Left lung (tissue), 14 donors: ENCODE data around the gene CD28. TPM values are rescaled to one million over a fixed set of nuclear protein-coding genes. Genes with fewer than 3 reads are reported as not detected.

ENCODE experiments used
- ATAC-seq: fragments of 200-7000 bp; cut with Tn5 transposase; one replicate; pipeline ENCODE4 v1.9.1; 2020; ENCODE audit warnings: moderate library complexity
- DNase-seq, 4 donors: peaks; one replicate each; pipeline ENCODE4 v3.0.0-alpha.2; 2013 to 2020
- H3K27ac ChIP-seq, 2 donors: fragments of 200-600 bp; sonication (generic) in 1 of 2; one replicate each; pipeline versions ENCODE4 v1.5.0 to v1.8.0; 2020 to 2021
- H3K27me3 ChIP-seq, 2 donors: fragments of 200-600 bp; sonication (generic) in 1 of 2; one replicate each; pipeline versions ENCODE4 v1.5.0 to v1.8.0; 2020 to 2021
- H3K36me3 ChIP-seq, 2 donors: fragments of 200-600 bp; sonication (generic) in 1 of 2; one replicate each; pipeline versions ENCODE4 v1.5.0 to v1.8.0; 2020 to 2021
- H3K4me1 ChIP-seq, 2 donors: fragments of 200-600 bp; one replicate each; pipeline ENCODE4 v1.8.0; 2021
- H3K4me3 ChIP-seq, 2 donors: fragments of 200-600 bp; sonication (generic) in 1 of 2; one replicate each; pipeline versions ENCODE4 v1.5.0 to v1.8.0; 2020 to 2021; ENCODE audit warnings: mild to moderate bottlenecking in 1 of 2
- H3K9me3 ChIP-seq, 2 donors: fragments of 200-600 bp; sonication (generic) in 1 of 2; one replicate each; pipeline versions ENCODE4 v1.5.0 to v1.8.0; 2020 to 2021
- CTCF ChIP-seq, 2 donors: fragments of 200-600 bp; sonication (generic) in 1 of 2; IDR thresholded peaks; one replicate each; pipeline versions ENCODE4 v1.5.0 to v1.8.0; 2021; ENCODE audit warnings: antibody characterized with exemption in 2 of 2
- intact Hi-C, 2 donors: fragments of 100-400 bp; cut with DNase I; formaldehyde crosslinking; loops; one replicate each; pipeline versions ENCODE4 v1.11.2 to v1.14.2; 2022
- long read RNA-seq, 12 donors: library from polyadenylated mRNA in 2 of 12; unstranded in 2 of 12; transcript quantifications; one replicate each; pipeline ENCODE4 v2.0.0 and lab custom pipeline, GENCODE V29; 2019 to 2026
- polyA plus RNA-seq, 6 donors: library from polyadenylated mRNA; unstranded; fragments of 120-200 nt; gene quantifications; one replicate each; pipeline ENCODE4 v1.2.1, GENCODE V29; 2013; ENCODE audit not compliant: insufficient read length in 6 of 6
- total RNA-seq, 2 donors: library from RNA; stranded (reverse); fragmentation: NEBNext Ultra II Directional; extraction: Animal tissue kit (Norgen Biotek cat#: 25700); gene quantifications; one replicate each; pipeline ENCODE4 v1.2.1, GENCODE V29; 2021
- donor health status: DM: no; HTN: yes; CAD: no.
- donor health status: DM: no; HTN: no; CAD: no.

Gene CD28
- total RNA-seq = 1 to 10 TPM; 1.3 to 2.4 TPM
- 1 to 10 TPM; 2.1 to 4.6 (median 2.4) TPM for polyA plus RNA-seq
- long read RNA-seq, donor 1 = 0 reads
- long read RNA-seq, donor 2, full-length matches to known transcripts = 1 of 1 reads
- long read RNA-seq, donor 2, partial matches to known transcripts = 0 of 1 reads
- long read RNA-seq, donor 2, other reads (novel, unspliced or antisense) = 0 of 1 reads
- long read RNA-seq, donor 3, full-length matches to known transcripts = 1 of 1 reads
- long read RNA-seq, donor 3, partial matches to known transcripts = 0 of 1 reads
- long read RNA-seq, donor 3, other reads (novel, unspliced or antisense) = 0 of 1 reads
- long read RNA-seq, donor 4, partial matches to known transcripts = 0 of 1 reads
- long read RNA-seq, donor 4, other reads (novel, unspliced or antisense) = 1 of 1 reads
- long read RNA-seq, donor 5, full-length matches to known transcripts = 1 of 1 reads
- long read RNA-seq, donor 5, partial matches to known transcripts = 0 of 1 reads
- long read RNA-seq, donor 5, other reads (novel, unspliced or antisense) = 0 of 1 reads
- long read RNA-seq, donor 6, full-length matches to known transcripts = 3 of 3 reads
- long read RNA-seq, donor 6, partial matches to known transcripts = 0 of 3 reads
- long read RNA-seq, donor 6, other reads (novel, unspliced or antisense) = 0 of 3 reads
- long read RNA-seq, donor 7 = 0 reads
- long read RNA-seq, donor 8, full-length matches to known transcripts = 1 of 1 reads
- long read RNA-seq, donor 8, partial matches to known transcripts = 0 of 1 reads
- long read RNA-seq, donor 8, other reads (novel, unspliced or antisense) = 0 of 1 reads
- long read RNA-seq, donor 9 = 0 reads
- long read RNA-seq, donor 10, full-length matches to known transcripts = 1 of 1 reads
- long read RNA-seq, donor 10, partial matches to known transcripts = 0 of 1 reads
- long read RNA-seq, donor 10, other reads (novel, unspliced or antisense) = 0 of 1 reads
- long read RNA-seq, donor 11 = 0 reads
- long read RNA-seq, donor 12 = 0 reads

- H3K27ac ChIP-seq = no peak within 1 kb of the TSS
- TF ChIP-seq CTCF (IDR thresholded peaks at IDR 0.05) = no peak
- no peaks in the 10 kb centered on the region for H3K4me1 ChIP-seq
- intact Hi-C loops = no loop called here
- H3K9me3 ChIP-seq = peaks cover 0 to 5% of the 10 kb centered on the region in 2 donors
- H3K27me3 ChIP-seq = no peaks in the 10 kb centered on the region
- ATAC-seq (peak; percentile 59), DNase-seq (peak in 1 of 4 donors; percentile 61)
- H3K4me3 ChIP-seq = peak within 1 kb of the TSS in 1 of 2 donors; percentile 2
- no peaks in the 10 kb centered on the region for H3K36me3 ChIP-seq
Measured at GRCh38 chr2:203706403-203706802, at the start of gene CD28. CD28 (plus strand) TSS chr2:203706639; CDS start chr2:203706697, 58 bp downstream.

- ATAC-seq (no peak), DNase-seq (no peak)
- no peak for TF ChIP-seq CTCF (IDR thresholded peaks at IDR 0.05)
- Histone ChIP-seq H3K4me1 (peaks cover 11 to 42% of the 10 kb centered on the region in 2 donors), H3K9me3 (no peaks in the 10 kb centered on the region), H3K4me3 (no peak overlapping the region), H3K27me3 (no peaks in the 10 kb centered on the region), H3K36me3 (no peaks in the 10 kb centered on the region), H3K27ac (peak overlapping the region in 1 of 2 donors; percentile 23)
- intact Hi-C loops = no loop called here
Measured at GRCh38 chr2:203659331-203660049, 46.9 kb upstream of the CD28 start.

- intact Hi-C loops = no loop called here
- TF ChIP-seq CTCF (IDR thresholded peaks at IDR 0.05) = no peak
Measured at GRCh38 chr2:203660465-203660864, 46.0 kb upstream of the CD28 start.

GRCh38 chr2:203661279-203661908 lies 45.0 kb upstream of the CD28 start:
- Histone ChIP-seq H3K27me3 (no peaks in the 10 kb centered on the region), H3K4me1 (peaks cover 7 to 34% of the 10 kb centered on the region in 2 donors), H3K4me3 (no peak overlapping the region), H3K36me3 (no peaks in the 10 kb centered on the region), H3K27ac (no peak overlapping the region), H3K9me3 (no peaks in the 10 kb centered on the region)
- TF ChIP-seq CTCF (IDR thresholded peaks at IDR 0.05) = no peak
- DNase-seq (no peak), ATAC-seq (no peak)
- intact Hi-C loops = no loop called here

More at GRCh38 chr2:203660465-203660864, 46.0 kb upstream of the CD28 start:
- Histone ChIP-seq H3K9me3 (no peaks in the 10 kb centered on the region), H3K27ac (no peak overlapping the region), H3K4me3 (no peak overlapping the region), H3K4me1 (peaks cover 11 to 42% of the 10 kb centered on the region in 2 donors), H3K36me3 (no peaks in the 10 kb centered on the region), H3K27me3 (no peaks in the 10 kb centered on the region)
- ATAC-seq = no peak
- no peak for DNase-seq
